Common myeloid progenitor, CD34-positive (primary cell): ENCODE data around the gene KRTAP9-2.
"Not testable (repeated sequence)": the region's sequence is repeated elsewhere in the genome, so short reads cannot be mapped to it uniquely, and the experiment has no call there.

ENCODE experiments used
- CTCF ChIA-PET: fragments of 350-600 bp; sonication (Branson Sonifier 250); formaldehyde crosslinking; loops from one replicate; lab custom pipeline; 2021; ENCODE audit warnings: antibody characterized with exemption; lab: Charles Lee
- POLR2A ChIA-PET: fragments of 350-600 bp; sonication (Branson Sonifier 250); formaldehyde crosslinking; loops from one replicate; lab custom pipeline; 2021; ENCODE audit warnings: antibody characterized with exemption; lab: Charles Lee
- DNase-seq, 3 donors: peaks; one replicate each; pipeline versions ENCODE4 v3.0.0 to v3.0.0-alpha.2; 2013
- H3K27ac ChIP-seq, 2 experiments: 1 replicate in 1 of 2; 2 replicates in 1 of 2; pipeline ENCODE4 v1.7.0; 2013; ENCODE audit warnings: inconsistent platforms in 2 of 2, low read length in 2 of 2, mild to moderate bottlenecking in 2 of 2, low read depth in 1 of 2, moderate library complexity in 1 of 2; ENCODE audit not compliant: severe bottlenecking in 2 of 2, insufficient read depth in 1 of 2, poor library complexity in 1 of 2
- H3K27me3 ChIP-seq, 5 experiments: replicated peaks in 2 of 5; 1 replicate in 3 of 5; 2 replicates in 2 of 5; pipeline versions ENCODE4 v1.6.1 to v1.7.0; 2013; ENCODE audit warnings: low read length in 4 of 5, mild to moderate bottlenecking in 2 of 5, moderate library complexity in 2 of 5, inconsistent platforms in 1 of 5; ENCODE audit not compliant: insufficient read depth in 5 of 5, control insufficient read depth in 4 of 5
- H3K36me3 ChIP-seq, 4 experiments: 1 replicate in 2 of 4; 2 replicates in 2 of 4; pipeline versions ENCODE4 v1.6.1 to v1.7.0; 2013; ENCODE audit warnings: low read length in 3 of 4, control low read depth in 1 of 4, mild to moderate bottlenecking in 1 of 4; ENCODE audit not compliant: control insufficient read depth in 4 of 4, insufficient read depth in 4 of 4
- H3K4me1 ChIP-seq, 4 experiments: 1 replicate in 3 of 4; 2 replicates in 1 of 4; pipeline versions ENCODE4 v1.6.1 to v1.7.1; 2013; ENCODE audit warnings: low read length in 3 of 4, mild to moderate bottlenecking in 3 of 4, control low read depth in 1 of 4, inconsistent platforms in 1 of 4, moderate library complexity in 1 of 4; ENCODE audit not compliant: control insufficient read depth in 4 of 4, insufficient read depth in 4 of 4; ENCODE audit errors: control extremely low read depth in 1 of 4
- H3K4me3 ChIP-seq, 7 experiments: 1 replicate in 4 of 7; 2 replicates in 3 of 7; pipeline versions ENCODE4 v1.5.1 to v1.7.0; 2013; ENCODE audit warnings: mild to moderate bottlenecking in 7 of 7, low read length in 6 of 7, moderate library complexity in 6 of 7, inconsistent platforms in 2 of 7, low read depth in 2 of 7, control low read depth in 1 of 7; ENCODE audit not compliant: insufficient read depth in 4 of 7, control insufficient read depth in 1 of 7; ENCODE audit errors: extremely low read depth in 1 of 7
- H3K9me3 ChIP-seq, 5 experiments: 1 replicate in 4 of 5; 2 replicates in 1 of 5; pipeline versions ENCODE4 v1.6.1 to v1.7.1; 2013; ENCODE audit warnings: low read length in 4 of 5, mild to moderate bottlenecking in 2 of 5, inconsistent platforms in 1 of 5, low read depth in 1 of 5, moderate library complexity in 1 of 5; ENCODE audit not compliant: control insufficient read depth in 4 of 5, insufficient read depth in 2 of 5; ENCODE audit errors: control extremely low read depth in 1 of 5
- WGBS: methylation state at CpG from one replicate; pipeline ENCODE4 v1.1.5; 2013; ENCODE audit not compliant: insufficient coverage; 5-methylcytosine and 5-hydroxymethylcytosine counted together

The KRTAP9-2 gene

GRCh38 chr17:41271323-41271722, 44.9 kb downstream of the KRTAP9-2 start:
- H3K9me3 ChIP-seq, H3K36me3 ChIP-seq, H3K27me3 ChIP-seq, DNase-seq, H3K4me1 ChIP-seq, H3K4me3 ChIP-seq, POLR2A ChIA-PET, H3K27ac ChIP-seq, CTCF ChIA-PET: not testable (repeated sequence)
- no CpG with 5 or more reads among the region's 1 CpG for WGBS

- Histone ChIP-seq H3K36me3 (no peaks in the 10 kb centered on the region), H3K9me3 (no peaks in the 10 kb centered on the region), H3K27ac (no peak overlapping the region), H3K27me3 (peaks cover 0 to 3% (median 0%) of the 10 kb centered on the region in 5 experiments), H3K4me1 (no peaks in the 10 kb centered on the region), H3K4me3 (no peak overlapping the region)
- CTCF ChIA-PET = no interaction called here
- WGBS = no CpG with 5 or more reads among the region's 1 CpG
- POLR2A ChIA-PET = no interaction called here
- DNase-seq = no peak
Observed at GRCh38 chr17:41271858-41272257, 45.4 kb downstream of the KRTAP9-2 start.

- 100% methylated on average over 2 of the region's 3 CpGs for WGBS
- DNase-seq, POLR2A ChIA-PET, H3K9me3 ChIP-seq, H3K4me3 ChIP-seq, H3K36me3 ChIP-seq, CTCF ChIA-PET, H3K4me1 ChIP-seq, H3K27ac ChIP-seq, H3K27me3 ChIP-seq: not testable (repeated sequence)
Observed at GRCh38 chr17:41275648-41276190, 49.3 kb downstream of the KRTAP9-2 start, which contains the start of gene KRTAP9-7. TSS of gene KRTAP9-7 (plus strand) at chr17:41275698. CDS start at chr17:41275698, 0 bp downstream.
